ENCODE results near the gene GNB1L.

Gene GNB1L

GRCh38 chr22:19767427-19768341 lies 87.0 kb downstream of the GNB1L start:
- Histone ChIP-seq H3K79me2 (ENCODE audit: low read length) (no peaks in the 10 kb centered on the region), H3K27me3 (ENCODE audit: low read depth, low read length) (peaks cover 5% of the 10 kb centered on the region; the same call in 1 of the 2 replicates), H3K9ac (ENCODE audit: low read length) (no peak overlapping the region), H3K27ac (ENCODE audit: low read length) (no peak overlapping the region), H3K4me2 (ENCODE audit: low read length) (no peak overlapping the region), H3K9me3 (ENCODE audit: insufficient read depth, low read length) (no peaks in the 10 kb centered on the region), H3K36me3 (replicated peaks; ENCODE audit: low read depth, low read length) (no peaks in the 10 kb centered on the region), H3K4me3 (ENCODE audit: low read length) (no peak overlapping the region), H4K20me1 (ENCODE audit: insufficient read depth, low read length) (no peaks in the 10 kb centered on the region), H3K4me1 (ENCODE audit: low read length) (no peaks in the 10 kb centered on the region), H2AFZ (ENCODE audit: low read depth, low read length) (no peak overlapping the region)
- TF ChIP-seq CTCF (IDR thresholded peaks at IDR 0.05; ENCODE audit: low read depth, low read length) = no peak
- no peak for TF ChIP-seq EZH2phosphoT487 (IDR thresholded peaks at IDR 0.05; ENCODE audit: low read depth)

- Histone ChIP-seq H3K27ac (ENCODE audit: low read length) (no peak overlapping the region), H3K4me1 (ENCODE audit: low read length) (no peaks in the 10 kb centered on the region), H3K4me3 (ENCODE audit: low read length) (no peak overlapping the region), H3K4me2 (ENCODE audit: low read length) (no peak overlapping the region), H3K9ac (ENCODE audit: low read length) (no peak overlapping the region), H3K79me2 (ENCODE audit: low read length) (no peaks in the 10 kb centered on the region), H2AFZ (ENCODE audit: low read depth, low read length) (no peak overlapping the region), H4K20me1 (ENCODE audit: insufficient read depth, low read length) (no peaks in the 10 kb centered on the region), H3K36me3 (replicated peaks; ENCODE audit: low read depth, low read length) (no peaks in the 10 kb centered on the region), H3K27me3 (ENCODE audit: low read depth, low read length) (no peaks in the 10 kb centered on the region), H3K9me3 (ENCODE audit: insufficient read depth, low read length) (no peaks in the 10 kb centered on the region)
- no peak for TF ChIP-seq CTCF (IDR thresholded peaks at IDR 0.05; ENCODE audit: low read depth, low read length)
- no peak for TF ChIP-seq EZH2phosphoT487 (IDR thresholded peaks at IDR 0.05; ENCODE audit: low read depth)
These were observed 87.9 kb downstream of the GNB1L start for GRCh38 chr22:19766511-19767426.

- Histone ChIP-seq H3K9me3 (ENCODE audit: insufficient read depth, low read length) (no peaks in the 10 kb centered on the region), H3K27ac (ENCODE audit: low read length) (no peak overlapping the region), H3K36me3 (replicated peaks; ENCODE audit: low read depth, low read length) (no peaks in the 10 kb centered on the region), H4K20me1 (ENCODE audit: insufficient read depth, low read length) (no peaks in the 10 kb centered on the region), H3K27me3 (ENCODE audit: low read depth, low read length) (no peaks in the 10 kb centered on the region), H2AFZ (ENCODE audit: low read depth, low read length) (no peak overlapping the region), H3K79me2 (ENCODE audit: low read length) (no peaks in the 10 kb centered on the region), H3K9ac (ENCODE audit: low read length) (no peak overlapping the region), H3K4me1 (ENCODE audit: low read length) (no peaks in the 10 kb centered on the region), H3K4me3 (ENCODE audit: low read length) (no peak overlapping the region), H3K4me2 (ENCODE audit: low read length) (no peak overlapping the region)
- TF ChIP-seq CTCF (IDR thresholded peaks at IDR 0.05; ENCODE audit: low read depth, low read length) = no peak
These were observed 88.5 kb downstream of the GNB1L start for GRCh38 chr22:19766240-19766510.
